IMR-90 (cell line): ENCODE measurements around the gene DGKH. TPM values are rescaled to one million over a fixed set of nuclear protein-coding genes. Genes with fewer than 3 reads are reported as not detected.
A peak's percentile ranks its signal among the peaks of the same experiment; 100 is the strongest.

ENCODE experiments used
- ATAC-seq: fragments of 200-7000 bp; cut with Tn5 transposase; 2 replicates; pipeline ENCODE4 v1.9.1; 2020; ENCODE audit warnings: low read depth, mild to moderate bottlenecking, moderate library complexity
- BruUV-seq: library from RNA; stranded (reverse); fragments of 400-500 nt; replicated peaks from 2 replicates; lab custom pipeline; 2021; lab: Mats Ljungman, UMichigan
- CTCF ChIA-PET: fragments of 300-600 bp; formaldehyde crosslinking; extraction: SDS; loops from one replicate; lab custom pipeline; 2021; ENCODE audit warnings: antibody characterized with exemption; lab: Yijun Ruan, JAX
- POLR2A ChIA-PET: fragments of 300-600 bp; sonication (Branson Sonifier 250); formaldehyde crosslinking; loops from one replicate; lab custom pipeline; 2022; ENCODE audit warnings: antibody characterized with exemption; ENCODE audit not compliant: unreplicated experiment; lab: Charles Lee
- DNase-seq: peaks from one replicate; pipeline ENCODE4 v3.0.0; 2013
- H2AFZ ChIP-seq: replicated peaks from 2 replicates; pipeline ENCODE3; 2013; ENCODE audit warnings: low read length, mild to moderate bottlenecking; ENCODE audit not compliant: poor library complexity
- H2AK5ac ChIP-seq: 2 replicates; pipeline ENCODE4 v1.6.1; 2013; ENCODE audit warnings: low read depth, low read length, inconsistent platforms
- H2AK9ac ChIP-seq: replicated peaks from 2 replicates; pipeline ENCODE3; 2013; ENCODE audit warnings: mild to moderate bottlenecking, low read depth, low read length, moderate library complexity; ENCODE audit not compliant: poor library complexity
- H2BK120ac ChIP-seq: 2 replicates; pipeline ENCODE4 v1.6.1; 2013; ENCODE audit warnings: low read depth, low read length, inconsistent platforms
- H2BK15ac ChIP-seq: 3 replicates; pipeline ENCODE4 v1.6.1; 2013; ENCODE audit warnings: low read depth, low read length, inconsistent platforms
- H2BK20ac ChIP-seq: 2 replicates; pipeline ENCODE4 v1.6.1; 2013; ENCODE audit warnings: low read depth, mild to moderate bottlenecking, inconsistent platforms, low read length, moderate library complexity
- H2BK5ac ChIP-seq: 2 replicates; pipeline ENCODE4 v1.6.1; 2013; ENCODE audit warnings: mild to moderate bottlenecking, low read depth, low read length, inconsistent platforms; ENCODE audit not compliant: poor library complexity, severe bottlenecking
- H3K14ac ChIP-seq: replicated peaks from 2 replicates; pipeline ENCODE4 v1.6.1; 2013; ENCODE audit warnings: low read depth, low read length, inconsistent platforms
- H3K18ac ChIP-seq: 2 replicates; pipeline ENCODE4 v1.6.1; 2013; ENCODE audit warnings: low read depth, low read length, control low read depth
- H3K23ac ChIP-seq: 2 replicates; pipeline ENCODE4 v1.6.1; 2013; ENCODE audit warnings: low read depth, low read length, inconsistent platforms
- H3K27ac ChIP-seq: 2 replicates; pipeline ENCODE4 v1.5.1; 2013; ENCODE audit warnings: mild to moderate bottlenecking, control low read depth, low read length; ENCODE audit not compliant: insufficient read depth
- H3K27me3 ChIP-seq: 2 replicates; pipeline ENCODE4 v1.6.1; 2013; ENCODE audit warnings: low read length; ENCODE audit not compliant: control insufficient read depth, insufficient read depth
- H3K36me3 ChIP-seq: 2 replicates; pipeline ENCODE4 v1.6.1; 2013; ENCODE audit warnings: low read length, mixed read lengths; ENCODE audit not compliant: control insufficient read depth, insufficient read depth
- H3K4ac ChIP-seq: 2 replicates; pipeline ENCODE4 v1.6.1; 2013; ENCODE audit warnings: low read depth, low read length, inconsistent platforms
- H3K4me1 ChIP-seq: 2 replicates; pipeline ENCODE4 v1.6.1; 2013; ENCODE audit warnings: low read length, mixed read lengths; ENCODE audit not compliant: control insufficient read depth, insufficient read depth
- H3K4me2 ChIP-seq: 2 replicates; pipeline ENCODE4 v1.6.1; 2013; ENCODE audit warnings: low read depth, mild to moderate bottlenecking, control low read depth, low read length, moderate library complexity
- H3K4me3 ChIP-seq: 2 replicates; pipeline ENCODE4 v1.5.1; 2013; ENCODE audit warnings: low read depth, mild to moderate bottlenecking, control low read depth, low read length, moderate library complexity; ENCODE audit not compliant: insufficient read depth
- H3K56ac ChIP-seq: 2 replicates; pipeline ENCODE4 v1.6.1; 2013; ENCODE audit warnings: low read length, inconsistent platforms; ENCODE audit not compliant: insufficient read depth; ENCODE audit errors: extremely low read depth
- H3K79me1 ChIP-seq, 2 experiments: 2 replicates each; pipeline ENCODE4 v1.6.1; 2013; ENCODE audit warnings: low read length in 2 of 2, inconsistent platforms in 1 of 2, low read depth in 1 of 2
- H3K9ac ChIP-seq: 2 replicates; pipeline ENCODE4 v1.6.1; 2013; ENCODE audit warnings: low read depth, low read length, control low read depth
- H3K9me1 ChIP-seq: 2 replicates; pipeline ENCODE4 v1.6.1; 2013; ENCODE audit warnings: low read length, inconsistent platforms; ENCODE audit not compliant: insufficient read depth
- H3K9me3 ChIP-seq: 2 replicates; pipeline ENCODE4 v1.6.1; 2013; ENCODE audit warnings: low read length; ENCODE audit not compliant: control insufficient read depth, insufficient read depth
- H4K20me1 ChIP-seq: 2 replicates; pipeline ENCODE4 v1.6.1; 2013; ENCODE audit warnings: low read length, inconsistent platforms; ENCODE audit not compliant: insufficient read depth
- H4K5ac ChIP-seq: 2 replicates; pipeline ENCODE4 v1.6.1; 2013; ENCODE audit warnings: mild to moderate bottlenecking, low read depth, low read length, control low read depth
- H4K8ac ChIP-seq, 2 experiments: 2 replicates each; pipeline ENCODE4 v1.6.1; 2013; ENCODE audit warnings: low read depth in 2 of 2, low read length in 2 of 2, control low read depth in 1 of 2, inconsistent platforms in 1 of 2
- H4K91ac ChIP-seq: 2 replicates; pipeline ENCODE4 v1.6.1; 2013; ENCODE audit warnings: low read depth, low read length, inconsistent platforms; ENCODE audit not compliant: insufficient read depth
- CTCF ChIP-seq: conservative IDR thresholded peaks from 2 replicates; pipeline ENCODE4 v1.5.1; 2012; ENCODE audit warnings: mild to moderate bottlenecking, low read depth, low read length, improper control_type of control experiment
- NFE2L2 ChIP-seq: fragments of 150-350 bp; IDR thresholded peaks from 2 replicates; pipeline ENCODE4 v1.6.1; 2016; ENCODE audit warnings: low read depth, mild to moderate bottlenecking, low read length
- POLR2A ChIP-seq: IDR thresholded peaks from 2 replicates; pipeline ENCODE4 v1.6.1; 2012; ENCODE audit warnings: mild to moderate bottlenecking, low read depth, low read length
- WGBS, 2 experiments: methylation state at CpG; one replicate each; pipeline versions ENCODE4 v1.1.5 to v1.1.7; 2013; ENCODE audit warnings: missing lambda C conversion rate in 2 of 2; ENCODE audit not compliant: insufficient read length in 1 of 2; ENCODE audit errors: extremely low coverage in 2 of 2; 5-methylcytosine and 5-hydroxymethylcytosine counted together
- dilution Hi-C: fragments of 300-500 bp; cut with HindIII; formaldehyde crosslinking; loops from one replicate; pipeline ENCODE4 v1.14.3; 2018; ENCODE audit warnings: low sequenced_read_pairs; ENCODE audit not compliant: unreplicated experiment
- in situ Hi-C: fragments of 300-500 bp; cut with MboI; formaldehyde crosslinking; loops from 3 replicates; pipeline ENCODE4 v1.14.3; 2019; ENCODE audit warnings: low sequenced_read_pairs, inconsistent platforms, mixed read lengths
- intact Hi-C: fragments of 100-400 bp; cut with micrococcal nuclease; formaldehyde crosslinking; loops from 2 replicates; pipeline ENCODE4 v1.10.0; 2022
- polyA plus RNA-seq, 3 experiments: library from polyadenylated mRNA; depleted of rRNA; stranded (reverse); fragments of >200 nt; gene quantifications; 2 replicates each; pipeline ENCODE4 v1.2.3, GENCODE V29; 2012; ENCODE audit warnings: low replicate concordance in 1 of 3
- total RNA-seq: library from RNA; depleted of rRNA; stranded (reverse); fragments of >200 nt; gene quantifications from 2 replicates; pipeline ENCODE4 v1.2.3, GENCODE V29; 2012

The DGKH gene
- total and polyA plus RNA-seq, 2 of the 4 experiments (the other 2 are of a cell fraction): 2.0 to 13.4 TPM

DNA sequence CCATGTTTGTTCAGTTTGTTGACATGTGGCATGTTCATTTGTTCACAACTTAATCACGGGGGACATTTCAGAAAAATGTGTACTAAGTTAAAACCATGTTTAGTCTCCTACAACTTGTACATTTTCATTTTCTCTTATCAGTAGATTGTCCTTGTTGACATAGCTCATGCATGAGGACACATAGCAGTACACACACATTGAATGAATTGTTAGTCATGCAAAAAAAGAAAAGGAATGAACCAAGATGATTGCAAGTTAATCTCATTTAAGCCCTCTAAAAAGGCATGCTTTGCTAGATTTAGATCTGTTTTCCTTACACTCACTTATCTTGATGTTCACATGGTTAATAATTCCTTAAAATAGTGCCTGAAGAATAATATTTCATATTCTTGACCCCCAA lies 185.3 kb downstream of the DGKH start:
- ChIA-PET CTCF (no interaction called here), POLR2A (no interaction called here)
- no peak overlapping the region for H3K4me2 ChIP-seq
- H3K36me3 ChIP-seq: no peaks in the 10 kb centered on the region; the same call in 1 of the 2 replicates
- no peaks in the 10 kb centered on the region for H3K9me3 ChIP-seq
- no peak overlapping the region for H3K4me3 ChIP-seq
- H2BK120ac ChIP-seq: no peak overlapping the region
- H3K9me1 ChIP-seq: no peaks in the 10 kb centered on the region
- BruUV-seq: no TSS peak
- H2AK5ac ChIP-seq: no peak overlapping the region
- H3K56ac ChIP-seq: no peak overlapping the region
- ATAC-seq (no peak), DNase-seq (peak; percentile 31)
- no peak overlapping the region for H4K8ac ChIP-seq
- intact Hi-C loops (no loop called here), dilution Hi-C loops (no loop called here), in situ Hi-C loops (no loop called here)
- no peak overlapping the region for H3K27ac ChIP-seq
- H4K5ac ChIP-seq: no peak overlapping the region
- no peaks in the 10 kb centered on the region for H3K79me1 ChIP-seq
- H2BK15ac ChIP-seq: no peak overlapping the region
- H2AFZ ChIP-seq: no peak overlapping the region
- H3K4me1 ChIP-seq: peaks cover 3% of the 10 kb centered on the region; the same call in 1 of the 2 replicates
- TF ChIP-seq POLR2A: no peak
- no peak for TF ChIP-seq CTCF
- TF ChIP-seq NFE2L2: no peak
- no peak overlapping the region for H3K9ac ChIP-seq
- H3K27me3 ChIP-seq: no peaks in the 10 kb centered on the region
- H2AK9ac ChIP-seq: no peak overlapping the region
- peak overlapping the region; percentile 6 for H2BK5ac ChIP-seq
- H3K4ac ChIP-seq: no peak overlapping the region
- no CpG with 5 or more reads among the region's 1 CpG for WGBS, 2 experiments
- H2BK20ac ChIP-seq: no peak overlapping the region
- H4K20me1 ChIP-seq: no peaks in the 10 kb centered on the region
- H3K14ac ChIP-seq: no peak overlapping the region
- no peak overlapping the region for H3K18ac ChIP-seq
- no peak overlapping the region for H3K23ac ChIP-seq
- H4K91ac ChIP-seq: no peak overlapping the region
